ENCODE results near the gene MICU2. TPM values are rescaled to one million over a fixed set of nuclear protein-coding genes. Genes with fewer than 3 reads are reported as not detected.
A peak's percentile ranks its signal among the peaks of the same experiment; 100 is the strongest.

Gene MICU2
- total RNA-seq, 6 experiments from 2014 or later, result 31.3 to 37.1 (median 33.9) TPM

DNA sequence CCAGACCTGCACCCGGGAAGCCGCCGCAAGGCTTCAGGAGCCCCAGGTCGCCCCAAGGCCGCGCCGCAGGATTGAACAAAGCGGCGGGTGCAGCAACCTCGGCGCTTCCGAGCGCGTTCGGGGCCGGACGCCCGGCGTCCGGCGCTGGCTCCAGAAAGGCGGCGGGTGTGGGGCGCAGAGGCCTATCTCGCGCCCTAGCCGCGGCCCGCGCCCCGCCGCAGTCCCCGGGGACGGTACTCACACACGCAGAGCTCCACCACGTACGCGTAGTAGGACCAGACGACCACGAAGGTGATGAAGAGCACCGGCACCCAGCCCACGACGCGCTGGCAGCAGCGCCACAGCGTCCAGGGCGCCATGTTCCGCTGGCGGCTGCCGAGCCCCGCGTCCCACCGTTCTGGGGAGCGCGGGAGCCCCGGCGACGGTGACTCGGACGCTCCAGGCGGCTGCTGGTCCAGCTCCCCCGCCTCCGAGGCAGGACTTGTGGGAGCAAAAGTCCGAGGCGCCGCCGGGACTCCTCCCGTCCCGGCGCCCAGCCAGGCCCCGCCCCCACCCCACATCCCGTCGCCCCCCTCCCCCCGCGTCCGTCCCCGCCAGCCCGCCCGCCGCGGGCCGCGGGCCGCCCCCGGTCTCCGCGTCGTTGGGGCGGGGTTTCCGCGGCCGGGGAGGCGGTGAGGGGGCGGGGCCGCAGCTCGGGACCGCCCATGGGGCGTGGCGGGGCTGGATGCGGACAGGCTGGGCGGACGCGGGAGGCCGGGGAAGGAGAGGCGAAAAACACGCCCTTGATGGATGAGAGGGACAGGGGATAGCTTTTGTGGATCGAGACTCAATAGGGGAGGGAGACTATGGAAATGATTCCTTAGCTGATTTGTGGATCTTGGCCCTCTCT, 144.9 kb downstream of the MICU2 start, which contains the start of gene ZDHHC20:
Gene ZDHHC20, minus strand, starts transcription at position 491 of the 889 bp plus-strand sequence. Its CDS starts 132 bp downstream, at position 359.
- H3K27ac Mint-ChIP-seq, result peak within 1 kb of the TSS; percentile 84
- peaks cover 2% of the 10 kb centered on the region for H3K27me3 Mint-ChIP-seq (ENCODE audit: insufficient read depth)
- no peaks in the 10 kb centered on the region for H3K9me3 Mint-ChIP-seq
- H3K4me3 Mint-ChIP-seq, result peak within 1 kb of the TSS; percentile 97
- no peaks in the 10 kb centered on the region for H3K36me3 Mint-ChIP-seq (ENCODE audit: low read depth)
- peak; percentile 69 for DNase-seq
- TF ChIP-seq, protein P1, sequence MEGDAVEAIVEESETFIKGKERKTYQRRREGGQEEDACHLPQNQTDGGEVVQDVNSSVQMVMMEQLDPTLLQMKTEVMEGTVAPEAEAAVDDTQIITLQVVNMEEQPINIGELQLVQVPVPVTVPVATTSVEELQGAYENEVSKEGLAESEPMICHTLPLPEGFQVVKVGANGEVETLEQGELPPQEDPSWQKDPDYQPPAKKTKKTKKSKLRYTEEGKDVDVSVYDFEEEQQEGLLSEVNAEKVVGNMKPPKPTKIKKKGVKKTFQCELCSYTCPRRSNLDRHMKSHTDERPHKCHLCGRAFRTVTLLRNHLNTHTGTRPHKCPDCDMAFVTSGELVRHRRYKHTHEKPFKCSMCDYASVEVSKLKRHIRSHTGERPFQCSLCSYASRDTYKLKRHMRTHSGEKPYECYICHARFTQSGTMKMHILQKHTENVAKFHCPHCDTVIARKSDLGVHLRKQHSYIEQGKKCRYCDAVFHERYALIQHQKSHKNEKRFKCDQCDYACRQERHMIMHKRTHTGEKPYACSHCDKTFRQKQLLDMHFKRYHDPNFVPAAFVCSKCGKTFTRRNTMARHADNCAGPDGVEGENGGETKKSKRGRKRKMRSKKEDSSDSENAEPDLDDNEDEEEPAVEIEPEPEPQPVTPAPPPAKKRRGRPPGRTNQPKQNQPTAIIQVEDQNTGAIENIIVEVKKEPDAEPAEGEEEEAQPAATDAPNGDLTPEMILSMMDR (IDR thresholded peaks at IDR 0.05), result no peak
- peaks cover 28% of the 10 kb centered on the region for H3K4me1 Mint-ChIP-seq (ENCODE audit: low read depth)

DNA sequence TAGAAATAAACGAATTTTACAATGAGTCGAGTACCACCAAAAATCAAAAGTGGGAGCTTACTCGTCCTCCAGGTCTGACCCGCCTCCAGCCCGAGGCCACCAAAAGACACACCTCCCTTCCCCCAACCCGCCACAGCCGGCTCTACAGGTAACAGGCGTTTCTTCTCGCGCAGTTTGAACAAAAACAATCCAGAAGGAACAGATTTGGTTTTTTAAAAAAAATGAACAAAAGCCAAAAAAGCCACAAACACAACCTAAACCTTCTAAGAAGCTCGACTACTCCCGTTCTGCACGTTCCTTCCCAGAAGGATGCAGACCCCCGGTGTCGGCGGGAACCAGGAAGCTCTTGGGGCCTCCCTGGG, 145.5 kb downstream of the MICU2 start:
- no peak for DNase-seq
- no peaks in the 10 kb centered on the region for H3K36me3 Mint-ChIP-seq (ENCODE audit: low read depth)
- TF ChIP-seq, protein P1 (IDR thresholded peaks at IDR 0.05), result no peak
- H3K27ac Mint-ChIP-seq, result peak overlapping the region; percentile 84
- peaks cover 29% of the 10 kb centered on the region for H3K4me1 Mint-ChIP-seq (ENCODE audit: low read depth)
- H3K4me3 Mint-ChIP-seq, result peak overlapping the region; percentile 97
- H3K27me3 Mint-ChIP-seq (ENCODE audit: insufficient read depth), result no peaks in the 10 kb centered on the region; the same call in 1 of the 2 replicates
- H3K9me3 Mint-ChIP-seq, result no peaks in the 10 kb centered on the region

DNA sequence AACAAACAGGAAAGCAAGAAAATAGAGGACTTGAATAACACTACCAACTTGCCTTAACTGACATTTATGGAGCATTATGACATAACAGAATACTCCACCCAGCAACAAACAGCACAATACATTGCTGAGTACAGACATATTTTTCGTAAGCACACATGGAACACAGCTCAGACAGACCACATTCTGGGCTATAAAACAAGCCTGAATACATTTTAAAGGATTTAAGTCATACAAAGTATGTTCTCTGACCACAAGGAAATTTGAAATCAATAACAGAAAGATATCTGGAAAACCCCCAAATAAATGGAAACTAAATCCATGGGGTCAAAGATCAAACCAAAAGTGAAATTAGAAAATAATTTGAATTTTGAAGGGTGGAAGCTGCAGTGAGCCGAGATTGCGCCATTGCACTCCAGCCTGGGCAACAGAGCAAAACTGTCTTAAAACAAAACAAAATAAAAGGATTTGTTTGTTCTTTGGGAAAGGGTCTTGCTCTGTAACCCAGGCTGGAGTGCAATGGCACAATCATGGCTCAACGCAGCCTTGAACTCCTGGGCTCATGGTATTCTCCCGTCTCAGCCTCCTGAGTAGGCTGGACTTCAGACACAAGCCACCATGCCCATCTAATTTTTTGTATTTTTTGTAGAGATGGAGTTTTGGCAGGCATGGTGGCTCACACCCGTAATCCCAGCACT, 150.4 kb downstream of the MICU2 start:
- H3K27ac Mint-ChIP-seq, result no peak overlapping the region
- H3K4me1 Mint-ChIP-seq (ENCODE audit: low read depth), result peaks cover 35% of the 10 kb centered on the region
- H3K4me3 Mint-ChIP-seq, result no peak overlapping the region
- TF ChIP-seq, protein P1 (IDR thresholded peaks at IDR 0.05), result no peak
- peaks cover 5% of the 10 kb centered on the region; the same call in 1 of the 2 replicates for H3K36me3 Mint-ChIP-seq (ENCODE audit: low read depth)
- H3K27me3 Mint-ChIP-seq (ENCODE audit: insufficient read depth), result no peaks in the 10 kb centered on the region; the same call in 1 of the 2 replicates
- H3K9me3 Mint-ChIP-seq, result no peaks in the 10 kb centered on the region
- no peak for DNase-seq

DNA sequence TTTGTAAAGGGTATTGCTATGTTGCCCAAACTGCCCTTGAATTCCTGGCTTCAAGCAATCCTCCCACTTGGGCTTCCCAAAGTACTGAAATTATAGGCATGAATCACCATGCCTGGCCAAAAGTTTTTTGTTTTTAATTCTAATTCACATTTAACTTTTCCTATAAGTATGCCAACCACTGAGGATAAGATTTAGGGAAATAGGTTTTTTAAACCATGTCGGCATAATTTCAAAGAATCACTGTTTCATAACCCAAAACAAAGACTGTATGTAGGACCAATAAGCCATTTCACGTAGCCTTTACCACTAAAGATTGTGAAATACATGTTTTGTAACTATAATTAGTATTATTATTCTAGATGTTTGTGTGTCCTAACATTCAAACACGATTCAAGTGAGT, 153.0 kb downstream of the MICU2 start:
- no peaks in the 10 kb centered on the region for H3K9me3 Mint-ChIP-seq
- peaks cover 17% of the 10 kb centered on the region for H3K4me1 Mint-ChIP-seq (ENCODE audit: low read depth)
- H3K4me3 Mint-ChIP-seq, result no peak overlapping the region
- H3K27me3 Mint-ChIP-seq (ENCODE audit: insufficient read depth), result no peaks in the 10 kb centered on the region; the same call in 1 of the 2 replicates
- DNase-seq, result no peak
- H3K36me3 Mint-ChIP-seq (ENCODE audit: low read depth), result peaks cover 5% of the 10 kb centered on the region
- no peak overlapping the region for H3K27ac Mint-ChIP-seq
- TF ChIP-seq, protein P1 (IDR thresholded peaks at IDR 0.05), result no peak

DNA sequence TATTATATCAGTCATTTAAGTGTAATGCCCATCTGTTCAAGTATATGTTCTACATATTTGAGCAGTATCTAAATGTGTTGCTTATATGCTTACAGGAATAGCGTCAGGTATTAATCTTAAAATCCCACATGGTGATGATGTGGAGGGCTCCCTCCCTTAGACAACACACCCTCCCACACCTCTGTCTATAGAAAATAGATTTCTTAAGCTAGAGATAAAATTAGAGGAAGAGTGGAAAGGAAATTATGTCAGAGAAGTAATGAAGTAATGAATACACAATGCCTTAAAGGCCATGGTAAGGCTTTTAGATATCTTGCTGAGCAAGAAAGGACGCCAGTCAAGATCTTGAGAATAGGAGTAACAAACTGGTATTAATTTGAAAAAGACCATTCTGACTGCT, 157.3 kb downstream of the MICU2 start:
- Mint-ChIP-seq H3K4me3 (no peak overlapping the region), H3K27ac (no peak overlapping the region), H3K9me3 (no peaks in the 10 kb centered on the region), H3K27me3 (ENCODE audit: insufficient read depth) (no peaks in the 10 kb centered on the region), H3K36me3 (ENCODE audit: low read depth) (peaks cover 8% of the 10 kb centered on the region; the same call in 1 of the 2 replicates), H3K4me1 (ENCODE audit: low read depth) (peaks cover 18% of the 10 kb centered on the region)
- no peak for DNase-seq
- TF ChIP-seq, protein P1 (IDR thresholded peaks at IDR 0.05), result no peak

All from HFFc6 (cell line).